Muscle layer of colon (tissue), 2 donors: ENCODE measurements around the gene ACTR1A.

Experiments
- H3K27ac ChIP-seq: one replicate; pipeline ENCODE4 v1.7.0; 2013; ENCODE audit warnings: low read depth, mild to moderate bottlenecking, low read length, moderate library complexity
- H3K27me3 ChIP-seq, 2 donors: one replicate each; pipeline ENCODE4 v1.7.0; 2013; ENCODE audit warnings: low read length in 2 of 2, mild to moderate bottlenecking in 2 of 2; ENCODE audit not compliant: insufficient read depth in 2 of 2, control insufficient read depth in 1 of 2
- H3K36me3 ChIP-seq: one replicate; pipeline ENCODE4 v1.7.0; 2013; ENCODE audit warnings: mild to moderate bottlenecking, low read length; ENCODE audit not compliant: insufficient read depth
- H3K4me1 ChIP-seq: one replicate; pipeline ENCODE4 v1.7.0; 2013; ENCODE audit warnings: mild to moderate bottlenecking, low read length; ENCODE audit not compliant: insufficient read depth
- H3K4me3 ChIP-seq, 2 donors: one replicate each; pipeline ENCODE4 v1.7.0; 2013; ENCODE audit warnings: low read length in 2 of 2, low read depth in 1 of 2, mild to moderate bottlenecking in 1 of 2, moderate library complexity in 1 of 2
- H3K9ac ChIP-seq: one replicate; pipeline ENCODE4 v1.7.0; 2013; ENCODE audit warnings: low read length
- H3K9me3 ChIP-seq: one replicate; pipeline ENCODE4 v1.7.0; 2013; ENCODE audit warnings: mild to moderate bottlenecking, low read length
- donor health status: abdominal sarcoma.
- donor health status: Adenocarcinoma of cecum.

Gene ACTR1A

GRCh38 chr10:102431452-102432124 is 70.9 kb downstream of the ACTR1A start:
- Histone ChIP-seq H3K4me3 (peak overlapping the region; percentile 85 to 98), H3K36me3 (no peaks in the 10 kb centered on the region), H3K4me1 (peaks cover 8% of the 10 kb centered on the region), H3K9ac (peak overlapping the region; percentile 98), H3K27ac (peak overlapping the region; percentile 79), H3K27me3 (peaks cover 4% of the 10 kb centered on the region in 2 donors), H3K9me3 (no peaks in the 10 kb centered on the region)

- peaks cover 8% of the 10 kb centered on the region for H3K4me1 ChIP-seq
- no peak overlapping the region for H3K4me3 ChIP-seq
- H3K9ac ChIP-seq = no peak overlapping the region
Observed at GRCh38 chr10:102429468-102429867, 73.0 kb downstream of the ACTR1A start.

More at GRCh38 chr10:102429468-102429867, 73.0 kb downstream of the ACTR1A start:
- H3K9me3 ChIP-seq = no peaks in the 10 kb centered on the region
- peaks cover 3 to 4% of the 10 kb centered on the region in 2 donors for H3K27me3 ChIP-seq
- peaks cover 2% of the 10 kb centered on the region for H3K36me3 ChIP-seq
- no peak overlapping the region for H3K27ac ChIP-seq
